Heart left ventricle (tissue), 16 donors: ENCODE data around the gene ERCC3. TPM values are rescaled to one million over a fixed set of nuclear protein-coding genes. Genes with fewer than 3 reads are reported as not detected.

Experiments used
- ATAC-seq, 4 donors: fragments of 200-7000 bp; cut with Tn5 transposase; one replicate each; pipeline ENCODE4 v1.9.1; 2020 to 2022; ENCODE audit warnings: moderate library complexity in 4 of 4, mild to moderate bottlenecking in 3 of 4, moderate number of reproducible peaks in 1 of 4
- DNase-seq, 5 donors: peaks; one replicate each; pipeline ENCODE4 v3.0.0-alpha.2; 2020
- H3K27ac ChIP-seq, 12 donors: fragments of 200-600 bp; sonication (generic) in 4 of 12; one replicate each; pipeline versions ENCODE4 v1.5.0 to v1.8.0; 2016 to 2022; ENCODE audit warnings: mild to moderate bottlenecking in 2 of 12
- H3K27me3 ChIP-seq, 9 donors: fragments of 200-600 bp; sonication (generic) in 2 of 9; one replicate each; pipeline versions ENCODE4 v1.5.1 to v1.8.0; 2016 to 2022; ENCODE audit warnings: mild to moderate bottlenecking in 3 of 9
- H3K36me3 ChIP-seq, 9 donors: fragments of 200-600 bp; sonication (generic) in 2 of 9; one replicate each; pipeline versions ENCODE4 v1.5.0 to v1.8.0; 2018 to 2022; ENCODE audit warnings: mild to moderate bottlenecking in 2 of 9
- H3K4me1 ChIP-seq, 12 donors: fragments of 200-600 bp; sonication (generic) in 4 of 12; one replicate each; pipeline versions ENCODE4 v1.5.0 to v1.8.0; 2016 to 2022; ENCODE audit warnings: mild to moderate bottlenecking in 3 of 12
- H3K4me3 ChIP-seq, 12 donors: fragments of 200-600 bp; sonication (generic) in 4 of 12; one replicate each; pipeline versions ENCODE4 v1.5.0 to v1.8.0; 2017 to 2022; ENCODE audit warnings: mild to moderate bottlenecking in 9 of 12, moderate library complexity in 4 of 12
- H3K9me3 ChIP-seq, 12 donors: fragments of 200-600 bp; sonication (generic) in 4 of 12; one replicate each; pipeline versions ENCODE4 v1.5.0 to v1.8.0; 2016 to 2022; ENCODE audit warnings: mild to moderate bottlenecking in 1 of 12
- POLR2A ChIP-seq, 2 donors: fragments of 450-650 bp; IDR thresholded peaks; one replicate each; pipeline ENCODE4 v1.6.1; 2017; ENCODE audit warnings: antibody characterized with exemption in 2 of 2, mild to moderate bottlenecking in 2 of 2, moderate library complexity in 2 of 2
- WGBS, 4 donors: extraction: QIAGEN DNeasy Blood & Tissue Kit in 2 of 4; methylation state at CpG; one replicate each; pipeline versions ENCODE4 v1.1.5 to v1.1.7; 2013 to 2018; 5-methylcytosine and 5-hydroxymethylcytosine counted together
- intact Hi-C, 10 donors: fragments of 100-400 bp; cut with DNase I; formaldehyde crosslinking; loops; one replicate each; pipeline versions ENCODE4 v1.11.1 to v1.14.2; 2022
- polyA plus RNA-seq, 2 donors: library from polyadenylated mRNA; stranded (reverse); fragments of 200-250 nt; gene quantifications; one replicate each; pipeline ENCODE4 v1.2.3, GENCODE V29; 2013
- total RNA-seq, 9 donors: library from RNA; depleted of rRNA in 2 of 9; stranded (reverse); fragments of >200 nt in 2 of 9; fragmentation: NEBNext Ultra II Directional in 3 of 9; extraction: Animal tissue kit (Norgen Biotek cat#: 25700) in 3 of 9; gene quantifications; one replicate each; pipeline versions ENCODE4 v1.1.0 to v1.2.4, GENCODE V29; 2016 to 2023
- TF ChIP-seq, protein P1 (sequence below), 12 donors: fragments of 200-600 bp; sonication (generic) in 4 of 12; IDR thresholded peaks; one replicate each; pipeline versions ENCODE4 v1.5.0 to v1.8.0; 2018 to 2022; ENCODE audit warnings: antibody characterized with exemption in 12 of 12, mild to moderate bottlenecking in 5 of 12
- donor health status: ischemic (EF 13 %, LVEDD 7.1; RV severe dilation, severe dysfunction).
- donor health status: healthy with polysubstance abuse.
- donor health status: DM: no; HTN: yes; CAD: no.
- donor health status: DM: no; HTN: no; CAD: no.
- donor health status: ischemic (EF 25% LVEDD 6.9; RV normal size, moderate dysfunction).
- donor health status: ischemic (EF 25% LVEDD 5.7; RV mildly dilated, moderate dysfunction).
- donor health status: healthy.
- donor health status: DM: yes; HTN: yes; CAD: no.
- donor health status: ischemic (EF 35%, LVEDD 5.7; RV mildly dilated, moderate dysfunction).
- donor health status: nonischemic (EF 11% LVEDD 7.7; RV severe dilation, severe dysfunction).
- donor health status: DM: yes; HTN: yes; CAD: no.
- donor health status: PGD.
- donor health status: ischemic (EF 29% LVEDD 5.4; RV normal size, mild dysfunction).
- donor health status: nonischemic (EF 23%, LVEDD 6.1; RV moderate dilation, normal function).

The ERCC3 gene
- total and polyA plus RNA-seq, 11 donors: 12.6 to 33.1 (median 23.1) TPM

DNA sequence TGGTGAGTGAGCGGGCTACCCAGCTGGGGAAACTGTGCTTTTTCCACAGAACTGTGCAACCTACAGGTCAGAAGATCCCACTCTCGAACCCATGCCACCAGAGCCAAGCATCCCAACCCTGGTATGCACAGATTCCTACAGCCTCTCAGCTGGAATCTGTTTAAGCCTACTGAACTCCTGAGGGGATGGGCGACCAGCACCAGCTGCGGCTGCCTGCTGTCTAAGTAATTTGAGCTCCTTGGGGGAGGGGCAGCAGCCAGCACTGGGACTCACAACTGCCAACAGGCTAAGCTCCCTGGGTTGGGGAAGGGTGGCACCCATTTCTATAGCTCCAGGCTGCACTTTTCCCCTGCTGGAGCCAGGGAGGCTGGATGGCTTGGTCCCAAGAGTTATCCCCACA is 85.6 kb downstream of the ERCC3 start:
- peaks cover 0 to 8% (median 0%) of the 10 kb centered on the region in 12 donors for H3K4me1 ChIP-seq
- ATAC-seq: no peak
- TF ChIP-seq, protein P1, sequence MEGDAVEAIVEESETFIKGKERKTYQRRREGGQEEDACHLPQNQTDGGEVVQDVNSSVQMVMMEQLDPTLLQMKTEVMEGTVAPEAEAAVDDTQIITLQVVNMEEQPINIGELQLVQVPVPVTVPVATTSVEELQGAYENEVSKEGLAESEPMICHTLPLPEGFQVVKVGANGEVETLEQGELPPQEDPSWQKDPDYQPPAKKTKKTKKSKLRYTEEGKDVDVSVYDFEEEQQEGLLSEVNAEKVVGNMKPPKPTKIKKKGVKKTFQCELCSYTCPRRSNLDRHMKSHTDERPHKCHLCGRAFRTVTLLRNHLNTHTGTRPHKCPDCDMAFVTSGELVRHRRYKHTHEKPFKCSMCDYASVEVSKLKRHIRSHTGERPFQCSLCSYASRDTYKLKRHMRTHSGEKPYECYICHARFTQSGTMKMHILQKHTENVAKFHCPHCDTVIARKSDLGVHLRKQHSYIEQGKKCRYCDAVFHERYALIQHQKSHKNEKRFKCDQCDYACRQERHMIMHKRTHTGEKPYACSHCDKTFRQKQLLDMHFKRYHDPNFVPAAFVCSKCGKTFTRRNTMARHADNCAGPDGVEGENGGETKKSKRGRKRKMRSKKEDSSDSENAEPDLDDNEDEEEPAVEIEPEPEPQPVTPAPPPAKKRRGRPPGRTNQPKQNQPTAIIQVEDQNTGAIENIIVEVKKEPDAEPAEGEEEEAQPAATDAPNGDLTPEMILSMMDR (IDR thresholded peaks at IDR 0.05): no peak
- no peak for TF ChIP-seq POLR2A (IDR thresholded peaks at IDR 0.05)
- peaks cover 0 to 14% (median under 1%) of the 10 kb centered on the region in 12 donors for H3K9me3 ChIP-seq
- 51 to 68% (median 53%) methylated on average over 4 of the region's 4 CpGs for WGBS, 4 donors
- H3K27me3 ChIP-seq: peaks cover 0 to 22% (median 0%) of the 10 kb centered on the region in 9 donors
- no peaks in the 10 kb centered on the region for H3K36me3 ChIP-seq
- no peak overlapping the region for H3K4me3 ChIP-seq
- intact Hi-C loops: no loop called here
- H3K27ac ChIP-seq: no peak overlapping the region
- DNase-seq: no peak

Other genes with a start within 250 kb of the ERCC3 start
- 10 to 100 TPM; 10.9 to 22.2 (median 16.8) TPM for gene BIN1, start 187.0 kb downstream of the ERCC3 start, total RNA-seq
- gene BIN1, start 187.0 kb downstream of the ERCC3 start, polyA plus RNA-seq: 1 to 10 TPM; 4.3 to 9.6 TPM
- under 1 TPM in 2 of 9 donors, not detected in 7; 0.12 to 0.44 TPM for gene CYP27C1, start 73.8 kb downstream of the ERCC3 start, total RNA-seq
- under 1 TPM in 1 of 2 donors, not detected in 1; 0.06 TPM for gene CYP27C1, start 73.8 kb downstream of the ERCC3 start, polyA plus RNA-seq
- 10 to 100 TPM; 19.1 to 37.6 (median 26.1) TPM for gene MAP3K2, start 93.8 kb upstream of the ERCC3 start, total RNA-seq
- gene MAP3K2, start 93.8 kb upstream of the ERCC3 start, polyA plus RNA-seq: 1 to 10 TPM; 4.0 to 7.5 TPM
- gene PROC, start 124.3 kb upstream of the ERCC3 start, total RNA-seq: not detected
- not detected for gene PROC, start 124.3 kb upstream of the ERCC3 start, polyA plus RNA-seq
- 10 to 100 TPM; 37.6 to 62.2 (median 45.8) TPM for gene IWS1, start 232.3 kb upstream of the ERCC3 start, total RNA-seq
- 10 to 100 TPM; 46.5 to 57.5 TPM for gene IWS1, start 232.3 kb upstream of the ERCC3 start, polyA plus RNA-seq
- gene MYO7B, start 241.5 kb upstream of the ERCC3 start, total RNA-seq: 1 to 10 TPM in 3 of 9 donors, under 1 TPM in 6; 0.20 to 2.1 (median 0.70) TPM
- gene MYO7B, start 241.5 kb upstream of the ERCC3 start, polyA plus RNA-seq: 1 to 10 TPM; 1.1 to 1.6 TPM